OCI-LY1 (cell line): Measurements from ENCODE around the gene OMD.

Source experiments
- CTCF ChIP-seq: fragments of 200-600 bp; sonication (generic), shearing (Covaris generic); IDR thresholded peaks from 2 replicates; pipeline ENCODE4 v1.5.1; 2017; ENCODE audit warnings: mild to moderate bottlenecking, antibody characterized with exemption, low read length, moderate library complexity, mixed read lengths
- EZH2 ChIP-seq: fragments of 200-600 bp; sonication (generic), shearing (Covaris generic); IDR thresholded peaks from 2 replicates; pipeline ENCODE4 v1.8.0; 2017; ENCODE audit warnings: borderline replicate concordance, mixed run types, mild to moderate bottlenecking, antibody characterized with exemption, low read length, moderate library complexity, mixed read lengths

- TF ChIP-seq CTCF (no peak), EZH2 (no peak)
These were observed 45.3 kb downstream of the OMD start for GRCh38 chr9:92378865-92379560.
